HG03139 (cell line): ENCODE measurements around the gene EEA1.
"Not testable (repeated sequence)": the region's sequence is repeated elsewhere in the genome, so short reads cannot be mapped to it uniquely, and the experiment has no call there.

Experiments used
- ATAC-seq: cut with Tn5 transposase; IDR thresholded peaks from one replicate; pipeline ENCODE4 v1.9.1; 2021; ENCODE audit not compliant: unreplicated experiment

The EEA1 gene

DNA sequence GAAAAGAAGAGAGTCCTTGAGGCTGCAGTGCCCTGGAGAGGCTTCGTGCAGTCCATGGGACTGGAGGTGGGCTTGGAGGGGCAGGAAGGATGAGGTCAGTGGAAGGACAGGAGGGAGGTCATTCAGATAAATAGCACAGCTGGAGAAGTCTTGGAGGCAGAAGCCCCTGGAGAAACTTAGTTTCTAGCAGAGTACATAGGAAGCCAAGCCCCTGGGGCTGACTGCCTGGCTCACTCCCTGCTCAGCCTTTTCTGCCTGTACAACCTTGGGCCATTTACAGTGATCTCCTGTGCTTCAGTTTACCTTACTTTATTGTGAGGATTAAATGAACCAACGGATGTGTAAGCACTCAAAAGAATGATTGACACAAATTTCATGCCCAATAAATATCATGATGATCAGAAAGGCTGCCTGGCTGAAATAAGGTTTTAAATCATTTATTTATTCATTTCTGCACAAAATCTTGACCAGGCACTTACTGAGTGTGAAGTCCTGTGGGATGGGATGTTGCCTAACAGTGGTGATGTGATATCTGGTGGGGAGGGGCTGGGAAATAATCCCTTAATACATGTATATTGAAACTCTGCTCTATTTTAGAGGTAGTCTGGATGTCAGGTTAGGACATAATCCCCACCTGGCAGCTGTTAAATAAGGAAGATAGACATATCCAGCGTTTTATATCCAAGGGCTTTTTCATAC lies 172.0 kb downstream of the EEA1 start:
- no peak for ATAC-seq

DNA sequence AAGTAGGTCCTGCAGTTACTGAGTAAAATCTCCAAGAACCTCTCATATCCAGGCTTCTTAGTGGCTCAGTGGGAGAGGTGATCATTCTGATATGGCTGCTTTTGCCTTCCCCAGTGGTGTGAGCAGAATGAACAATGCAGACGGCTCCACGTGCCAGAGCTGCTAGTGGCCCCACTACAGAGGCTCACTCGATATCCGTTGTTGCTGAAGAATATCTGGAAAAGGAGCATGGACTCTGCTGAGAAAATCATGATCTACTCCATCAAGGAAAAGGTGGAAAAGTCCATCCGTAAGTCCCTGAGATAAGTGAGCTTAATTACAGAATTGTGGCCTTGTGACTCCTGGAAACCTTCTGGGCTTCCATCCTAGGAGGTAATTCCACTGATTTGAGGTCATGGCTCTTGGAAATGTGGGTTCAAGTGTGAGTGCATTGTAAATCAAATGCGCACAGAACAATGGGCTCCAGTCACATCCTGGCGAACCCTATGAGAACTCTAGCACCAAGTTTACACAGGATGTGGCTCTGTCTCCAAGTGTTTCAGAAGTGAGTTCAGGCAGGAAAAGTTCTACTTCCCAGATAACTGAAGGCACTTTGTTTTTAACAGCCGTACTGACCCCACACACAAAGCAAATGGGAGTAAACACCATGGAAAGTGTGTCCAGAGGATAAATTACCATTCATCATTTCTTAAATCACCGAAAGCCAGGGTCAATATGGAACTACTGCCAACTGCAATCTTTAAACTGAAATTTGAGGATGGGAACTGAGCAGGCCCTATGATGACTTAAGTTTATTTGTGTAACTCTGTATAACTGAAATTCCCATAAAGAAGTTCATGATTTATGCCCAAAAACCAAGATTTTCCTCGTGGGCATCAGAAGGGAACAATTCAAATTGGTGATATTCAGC lies 174.9 kb downstream of the EEA1 start:
- ATAC-seq: no peak

DNA sequence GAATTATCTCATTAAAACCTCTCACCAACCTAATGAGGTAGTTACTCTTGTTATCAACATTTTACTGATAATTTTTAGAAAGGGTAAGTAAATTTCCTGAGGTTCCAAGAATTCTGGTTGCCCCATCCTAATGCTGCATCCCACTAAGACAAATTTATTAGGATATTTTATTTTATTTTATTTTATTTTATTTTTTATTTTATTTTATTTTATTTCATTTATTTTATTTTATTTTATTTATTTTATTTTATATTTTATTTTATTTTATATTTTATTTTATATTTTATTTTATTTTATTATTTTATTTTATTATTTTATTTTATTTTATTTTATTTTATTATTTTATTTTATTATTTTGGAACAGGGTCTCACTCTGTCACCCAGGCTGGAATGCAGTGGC lies 179.4 kb downstream of the EEA1 start:
- not testable (repeated sequence) for ATAC-seq

DNA sequence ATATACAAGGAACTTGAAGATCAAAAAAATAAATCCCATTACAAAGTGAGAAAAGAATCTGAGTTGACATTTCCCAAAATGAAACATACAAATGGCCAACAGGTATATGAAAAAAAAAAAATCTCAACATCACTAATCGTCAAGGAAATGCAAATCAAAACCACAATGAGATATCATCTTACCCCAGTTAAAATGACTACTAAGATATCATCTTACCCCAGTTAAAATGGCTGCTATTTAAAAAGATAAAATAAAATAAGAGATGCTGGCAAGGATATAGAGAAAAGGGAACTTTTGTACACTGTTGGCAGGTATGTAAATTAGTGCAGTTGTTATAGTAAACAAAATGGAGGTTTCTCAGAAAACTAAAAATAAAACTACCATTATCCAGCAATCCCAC lies 181.9 kb downstream of the EEA1 start:
- ATAC-seq: no peak

DNA sequence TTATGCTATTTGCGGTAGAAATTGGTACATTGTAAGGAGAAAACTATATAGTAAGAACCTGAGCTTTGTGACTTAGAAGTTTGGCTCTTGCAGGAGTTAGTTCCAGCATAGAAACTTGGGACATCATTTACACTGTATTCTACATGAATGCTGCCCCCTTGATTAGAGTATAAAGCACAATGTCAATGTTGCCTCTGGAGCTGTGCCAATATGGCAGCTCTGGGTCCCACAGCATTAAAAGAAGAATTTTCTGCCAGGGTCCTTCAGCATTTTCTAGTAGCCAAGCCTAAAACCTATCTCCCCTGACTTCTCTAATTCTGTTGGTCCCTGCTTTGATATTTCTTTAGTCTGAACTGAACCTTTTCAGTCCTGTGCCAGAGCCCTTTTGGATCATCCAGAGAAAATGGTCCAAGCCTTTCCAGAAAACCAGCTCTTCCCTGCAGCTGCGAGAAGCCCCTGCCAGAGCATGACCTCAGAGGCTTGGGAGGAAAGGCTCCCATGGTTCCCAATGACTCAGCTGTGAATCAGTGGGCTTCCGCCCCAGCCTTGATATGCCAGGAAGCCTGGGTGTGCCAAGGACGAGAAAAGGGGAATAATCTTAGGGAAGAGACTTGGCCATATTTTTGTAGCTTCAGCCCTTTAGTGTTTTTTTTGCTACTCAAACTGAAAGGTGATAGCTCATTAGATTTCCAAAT lies 183.1 kb downstream of the EEA1 start:
- no peak for ATAC-seq

DNA sequence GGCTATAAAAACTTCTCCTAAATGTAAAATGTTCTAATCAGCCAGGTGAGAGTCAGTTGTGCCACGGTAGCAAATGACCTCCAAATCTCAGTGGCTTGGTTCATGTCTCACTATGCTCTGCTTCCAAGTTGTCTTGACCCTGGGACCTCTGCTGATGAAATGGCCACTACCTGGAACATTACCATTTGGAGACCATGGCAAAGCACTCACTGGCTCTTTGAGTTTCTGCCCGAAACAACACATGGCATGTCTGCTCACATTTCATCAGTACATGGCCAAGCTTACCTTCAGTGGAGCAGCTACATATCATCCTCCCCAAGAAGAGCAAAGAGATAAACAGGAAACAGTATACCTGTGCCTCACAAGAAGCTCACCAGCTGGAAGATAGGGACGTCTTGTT lies 186.1 kb downstream of the EEA1 start:
- ATAC-seq: no peak

DNA sequence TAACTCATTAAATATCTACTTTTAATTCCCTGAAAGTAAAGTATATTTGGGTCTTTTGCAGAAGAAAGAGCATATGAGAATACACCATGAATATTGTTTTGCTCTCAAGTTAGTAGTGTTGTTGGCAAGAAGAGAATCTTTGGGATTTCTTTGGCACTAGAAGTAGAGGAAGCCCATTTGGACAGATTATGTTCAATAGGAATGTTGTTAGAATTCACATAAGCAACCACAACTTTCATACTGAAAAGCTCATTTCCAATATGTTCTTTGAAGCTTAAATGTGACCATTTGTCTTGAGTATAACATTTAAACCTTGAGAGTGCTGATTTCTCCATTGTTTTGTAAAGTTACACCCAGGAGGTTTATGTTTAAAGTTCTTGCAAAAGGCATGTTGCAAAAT lies 188.7 kb downstream of the EEA1 start:
- no peak for ATAC-seq

DNA sequence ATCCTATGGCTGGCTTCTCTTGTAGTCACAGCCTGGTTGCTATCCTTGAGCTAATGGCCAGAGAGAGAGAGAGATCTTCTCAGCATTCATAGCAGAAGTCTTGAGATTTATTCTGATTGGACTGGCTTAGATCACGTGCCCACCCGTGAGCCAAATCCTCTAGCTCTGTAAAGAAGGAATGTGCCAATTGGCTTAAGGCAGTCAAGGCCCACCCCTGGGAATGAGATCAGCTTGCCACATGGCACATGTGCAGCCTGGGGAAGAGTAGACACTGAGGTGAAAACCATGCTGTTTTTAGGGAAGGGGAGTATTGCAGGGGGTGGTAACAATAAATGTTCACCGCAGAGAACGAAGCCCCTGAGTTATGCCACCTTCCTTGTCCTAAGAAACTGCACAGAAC lies 190.0 kb downstream of the EEA1 start:
- no peak for ATAC-seq

DNA sequence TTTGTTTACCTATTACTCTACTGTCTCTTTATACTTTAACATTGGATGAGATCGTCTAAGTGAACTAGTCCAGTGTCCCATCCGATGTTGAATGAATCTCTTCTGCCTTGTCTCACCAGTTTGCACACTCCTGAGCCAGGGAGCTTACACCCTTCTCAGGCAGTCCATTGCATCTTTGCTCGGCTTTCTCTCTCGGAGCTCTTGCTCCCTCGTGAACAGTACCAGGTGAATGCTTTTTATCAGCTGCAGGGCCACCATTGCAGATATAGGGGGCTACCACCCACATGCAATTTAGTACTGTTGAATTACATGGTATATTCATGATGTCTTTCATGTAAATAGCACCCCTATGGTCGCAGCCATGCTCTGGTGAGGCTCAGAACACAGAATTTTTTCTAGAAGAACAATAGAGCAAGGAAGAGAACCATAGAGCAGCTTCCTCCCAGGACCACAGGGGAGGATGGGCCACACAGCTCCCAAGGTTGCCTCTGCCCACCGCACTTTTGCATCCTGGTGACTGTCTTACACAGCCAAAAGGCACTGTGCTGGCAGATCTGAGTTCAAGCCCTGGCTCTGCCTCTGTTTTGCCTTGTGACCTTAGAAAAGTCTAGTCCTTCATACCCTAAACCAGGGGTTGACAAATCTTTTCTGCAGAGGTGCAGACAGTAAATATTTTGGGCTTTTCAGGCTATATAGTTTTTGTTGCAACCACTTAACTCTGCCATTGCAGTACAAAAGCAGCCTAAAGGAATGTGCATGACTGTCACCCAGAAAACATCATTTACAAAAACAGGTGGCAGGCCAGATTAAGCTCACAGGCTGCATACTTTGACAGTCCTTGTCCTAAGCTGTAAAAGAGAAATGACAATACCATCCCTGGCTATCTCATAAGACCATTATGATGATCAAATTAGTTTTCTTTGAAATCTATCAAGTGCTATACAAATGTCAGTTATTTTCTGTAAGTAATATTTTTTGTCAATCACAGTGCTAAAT lies 190.9 kb downstream of the EEA1 start:
- ATAC-seq: no peak

DNA sequence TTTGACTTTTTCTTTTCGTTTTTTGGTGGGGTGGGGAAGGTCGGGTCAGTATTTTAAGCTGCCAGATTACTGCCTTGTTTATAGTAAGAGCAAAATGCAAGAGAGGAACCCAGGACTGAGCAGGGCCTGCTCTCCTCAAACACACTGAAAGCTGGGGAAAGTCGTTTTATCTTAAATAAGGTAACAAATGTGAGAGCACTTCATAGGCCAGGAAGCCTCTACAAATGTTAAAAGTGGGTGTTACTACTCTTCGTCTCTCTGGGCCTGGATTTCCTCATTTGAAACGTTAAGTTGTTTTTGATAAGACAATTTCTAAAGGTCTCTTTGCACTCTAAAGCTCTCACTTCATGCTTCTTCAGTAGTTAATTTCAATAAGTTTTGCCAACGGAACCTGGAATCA lies 192.5 kb downstream of the EEA1 start:
- no peak for ATAC-seq

DNA sequence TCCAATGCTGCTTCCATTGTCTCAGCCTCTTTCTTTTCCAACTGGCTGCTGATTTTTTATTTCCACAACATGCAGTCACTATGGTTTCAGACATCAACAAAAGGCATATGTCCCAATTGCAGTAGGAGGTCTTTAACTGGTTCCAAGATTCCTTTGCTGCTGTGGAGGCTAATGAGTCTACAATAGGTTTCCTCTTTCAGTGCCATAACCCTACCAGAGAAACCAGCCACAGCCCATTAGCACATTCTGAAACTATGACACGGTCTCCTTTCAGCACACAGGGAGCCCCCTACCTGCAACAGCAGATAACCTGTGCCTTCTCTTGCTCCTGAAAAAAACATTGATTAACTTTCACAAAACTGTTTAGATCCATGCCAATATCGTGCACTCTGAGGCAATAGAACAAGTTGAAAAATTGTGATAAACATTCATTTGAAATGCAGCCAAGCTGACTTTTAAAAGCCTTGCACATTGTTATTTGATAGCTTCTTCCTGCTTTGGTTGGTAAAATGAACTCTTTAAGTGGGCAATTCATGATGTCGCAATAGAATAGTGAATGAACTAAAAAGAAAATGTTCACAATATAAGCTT lies 193.9 kb downstream of the EEA1 start:
- ATAC-seq: no peak

DNA sequence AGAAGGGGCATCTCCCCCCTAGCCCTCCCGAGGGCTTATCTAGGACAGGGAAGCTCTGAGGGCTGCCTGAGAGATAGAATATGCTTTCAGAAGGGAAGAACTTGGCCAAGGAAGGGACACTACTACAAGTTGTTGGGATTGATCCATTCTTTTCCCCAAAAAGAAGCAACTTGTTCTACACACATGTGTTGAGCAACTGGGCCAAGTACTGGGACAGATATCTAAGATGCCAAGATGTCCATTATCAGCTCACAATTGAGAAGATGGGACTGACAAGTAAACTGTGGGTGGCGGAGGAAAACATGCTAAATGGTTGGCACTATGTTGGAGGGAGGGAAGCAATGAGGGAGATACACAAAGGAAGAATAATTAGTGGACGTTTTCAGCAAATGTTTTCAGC lies 195.4 kb downstream of the EEA1 start:
- no peak for ATAC-seq

DNA sequence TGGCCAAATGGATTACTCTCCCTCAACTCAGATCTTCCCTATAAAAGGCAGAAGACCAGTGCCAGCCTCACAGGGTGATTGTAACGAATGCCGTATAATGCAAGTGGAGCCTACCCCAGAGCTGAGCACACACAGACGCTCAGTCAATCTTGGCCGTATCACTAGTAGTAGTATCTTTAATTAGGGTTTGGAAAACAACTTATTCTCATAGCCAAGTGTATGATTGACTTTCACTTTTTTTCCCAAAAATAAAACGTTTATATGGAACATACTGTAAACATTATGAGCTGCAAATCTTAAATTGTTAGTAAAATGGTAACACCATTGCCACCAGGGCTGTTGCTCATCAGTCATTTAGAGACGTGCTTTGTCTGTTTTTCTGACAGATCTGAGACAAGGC lies 195.9 kb downstream of the EEA1 start:
- ATAC-seq: no peak

DNA sequence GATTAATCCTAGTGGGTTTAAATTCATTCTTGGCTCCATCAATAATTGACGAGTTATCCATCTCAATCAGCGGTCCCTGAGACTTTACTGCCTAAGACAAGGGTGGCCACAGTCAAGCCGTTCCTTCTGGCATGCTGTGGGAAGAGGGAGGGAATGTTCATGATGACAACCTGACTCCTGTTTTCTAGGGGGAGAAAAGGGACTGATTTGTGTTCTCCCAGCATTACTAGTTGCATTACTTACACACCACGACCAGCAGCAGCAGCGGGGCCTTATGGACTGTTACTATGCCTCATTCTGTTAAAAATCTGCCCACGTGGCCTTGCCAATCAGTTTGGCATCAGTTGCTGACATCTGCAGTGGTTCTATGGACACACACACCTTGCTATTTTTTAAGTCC lies 196.4 kb downstream of the EEA1 start:
- ATAC-seq: no peak

DNA sequence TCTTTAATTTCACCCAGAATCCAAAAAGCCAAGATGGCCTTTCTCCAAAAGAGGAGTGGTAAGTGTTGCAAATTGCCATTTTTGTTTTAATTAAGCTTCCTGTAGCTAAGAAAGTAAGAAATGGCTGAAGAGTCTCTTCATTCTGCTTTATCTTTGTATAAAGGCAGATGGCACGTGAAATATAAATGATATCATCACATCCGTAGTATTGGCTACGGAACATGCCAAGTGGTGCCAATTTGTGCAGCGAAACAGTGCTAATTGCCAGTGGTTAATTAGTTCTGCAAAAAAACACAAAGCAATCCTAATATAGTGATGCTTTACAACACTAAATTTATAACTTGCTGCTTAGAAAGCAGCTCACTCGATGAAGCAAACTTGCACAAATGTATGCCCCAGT lies 196.9 kb downstream of the EEA1 start:
- ATAC-seq: no peak

DNA sequence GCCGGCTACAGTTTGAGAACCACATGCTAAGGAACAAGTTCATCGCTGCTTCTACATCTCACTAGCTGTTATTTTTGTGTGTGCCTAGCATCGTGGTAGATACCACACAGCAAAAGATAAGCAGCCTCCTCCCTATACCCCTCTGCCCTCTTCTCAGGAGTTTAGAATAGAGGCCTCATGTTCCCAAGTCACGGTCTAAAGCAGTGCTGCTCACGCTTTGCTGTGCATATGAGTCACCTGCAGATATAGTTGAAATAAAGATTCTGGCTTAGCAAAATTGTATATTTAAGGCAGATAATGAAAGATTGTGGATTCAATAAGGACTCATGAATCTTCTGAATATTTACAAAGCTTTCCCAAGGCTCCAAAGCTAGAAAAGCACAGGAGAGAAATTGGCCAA lies 198.3 kb downstream of the EEA1 start:
- no peak for ATAC-seq

DNA sequence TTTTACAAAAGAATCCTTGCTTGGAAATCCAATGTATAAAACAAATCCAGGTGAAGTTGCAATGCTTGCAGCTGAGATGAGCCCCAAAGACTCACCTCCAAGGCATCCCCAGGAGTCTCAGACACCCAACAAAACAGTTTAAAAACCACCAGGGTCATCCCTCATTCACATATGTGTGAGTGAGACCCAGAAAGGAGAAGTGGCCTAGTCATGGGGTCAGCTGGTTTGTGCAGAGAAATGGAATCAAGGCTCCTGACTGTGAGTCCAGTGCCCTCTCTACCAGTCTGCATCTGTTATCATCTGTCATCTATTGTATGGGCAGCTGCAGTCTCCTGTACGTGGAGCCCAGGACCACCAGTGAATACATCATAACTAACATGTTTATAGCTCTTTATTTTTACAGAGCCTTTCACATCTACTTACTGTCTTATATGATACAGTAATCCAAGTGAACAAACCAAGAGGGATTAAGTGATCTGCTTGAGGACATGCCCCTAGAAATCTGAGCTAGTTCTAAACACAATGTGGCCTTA lies 199.3 kb downstream of the EEA1 start:
- no peak for ATAC-seq

DNA sequence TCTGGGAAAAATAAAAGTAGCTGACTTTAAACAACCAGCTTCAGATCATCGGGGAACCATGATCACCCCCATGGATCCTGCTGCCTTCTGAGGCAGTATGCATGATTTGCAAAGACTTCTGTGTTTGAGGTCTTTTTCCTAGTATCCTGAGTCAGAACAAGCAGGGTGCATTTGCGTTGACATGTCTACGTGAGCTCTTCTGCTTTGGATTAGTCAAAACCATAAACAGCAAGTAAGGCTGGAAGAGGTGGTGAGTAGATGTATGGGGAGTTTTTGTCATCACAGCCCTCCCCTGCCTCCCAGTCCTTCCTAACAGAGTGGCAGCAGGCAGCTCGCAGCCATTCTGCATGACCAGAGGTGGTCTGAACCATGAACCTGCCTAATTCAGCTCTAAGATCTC lies 202.2 kb downstream of the EEA1 start:
- ATAC-seq: no peak

DNA sequence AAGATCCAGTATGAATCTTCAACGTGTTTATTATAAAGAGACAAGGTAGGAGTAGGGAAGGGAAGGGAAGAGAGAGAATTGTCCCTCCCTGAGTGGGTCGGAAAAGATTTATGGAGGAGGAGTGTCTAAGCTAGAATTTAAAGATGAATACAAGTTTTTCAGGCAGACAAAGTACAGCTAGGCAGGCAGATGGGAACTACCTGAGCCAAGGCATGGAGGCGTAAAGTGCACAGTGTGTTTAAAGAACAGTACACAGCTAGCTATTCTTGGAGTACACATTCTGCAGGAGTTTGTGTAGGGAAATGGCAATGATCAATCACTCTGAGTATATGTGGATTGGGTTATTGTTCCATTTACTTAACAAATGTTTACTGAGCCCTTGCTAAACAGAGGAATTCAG lies 206.2 kb downstream of the EEA1 start:
- ATAC-seq: no peak

DNA sequence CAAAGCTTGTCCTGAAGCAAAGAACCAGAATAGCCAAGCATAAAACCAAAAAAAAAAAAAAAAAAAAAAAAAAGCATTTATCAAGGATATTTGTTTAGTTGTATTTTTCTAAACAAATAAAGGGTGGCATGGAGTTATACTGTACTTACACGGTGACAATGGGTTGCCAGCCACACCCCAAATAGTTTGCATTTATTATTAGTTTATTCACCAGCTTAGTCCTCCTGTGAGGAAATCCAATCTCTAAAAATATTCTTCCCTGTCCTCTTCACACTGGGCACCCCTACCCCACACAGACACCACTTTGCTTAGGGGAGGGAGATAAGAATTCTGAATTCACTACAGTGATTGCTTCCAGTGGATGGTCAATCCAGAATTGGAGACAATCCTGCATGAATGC lies 207.4 kb downstream of the EEA1 start:
- ATAC-seq: no peak
